Endothelial cell of umbilical vein (primary cell): ENCODE measurements around the gene DARS1.

Experiments used
- CTCF ChIP-seq, 2 donors: IDR thresholded peaks; 1 replicate in 1 of 2; 2 replicates in 1 of 2; pipeline ENCODE4 v1.5.1; 2011; ENCODE audit warnings: low read length in 2 of 2, mild to moderate bottlenecking in 2 of 2, moderate library complexity in 2 of 2, control low read depth in 1 of 2, inconsistent platforms in 1 of 2, low read depth in 1 of 2; ENCODE audit not compliant: insufficient read depth in 1 of 2; ENCODE audit errors: extremely low read depth in 1 of 2
- MYC ChIP-seq: IDR thresholded peaks from one replicate; pipeline ENCODE4 v1.6.1; 2011; ENCODE audit warnings: mild to moderate bottlenecking, low read depth, low read length
- POLR2A ChIP-seq: IDR thresholded peaks from 2 replicates; pipeline ENCODE4 v1.6.1; 2012; ENCODE audit warnings: low read depth, mild to moderate bottlenecking, control low read depth, low read length
- POLR2AphosphoS5 ChIP-seq: IDR thresholded peaks from 2 replicates; pipeline ENCODE4 v1.6.1; 2012; ENCODE audit warnings: low read depth, mild to moderate bottlenecking, control low read depth, low read length, moderate library complexity; ENCODE audit not compliant: insufficient read depth
- TF ChIP-seq, protein P1 (sequence below): IDR thresholded peaks from 2 replicates; pipeline ENCODE4 v1.6.1; 2011; ENCODE audit not compliant: insufficient read depth, insufficient read length

DNA sequence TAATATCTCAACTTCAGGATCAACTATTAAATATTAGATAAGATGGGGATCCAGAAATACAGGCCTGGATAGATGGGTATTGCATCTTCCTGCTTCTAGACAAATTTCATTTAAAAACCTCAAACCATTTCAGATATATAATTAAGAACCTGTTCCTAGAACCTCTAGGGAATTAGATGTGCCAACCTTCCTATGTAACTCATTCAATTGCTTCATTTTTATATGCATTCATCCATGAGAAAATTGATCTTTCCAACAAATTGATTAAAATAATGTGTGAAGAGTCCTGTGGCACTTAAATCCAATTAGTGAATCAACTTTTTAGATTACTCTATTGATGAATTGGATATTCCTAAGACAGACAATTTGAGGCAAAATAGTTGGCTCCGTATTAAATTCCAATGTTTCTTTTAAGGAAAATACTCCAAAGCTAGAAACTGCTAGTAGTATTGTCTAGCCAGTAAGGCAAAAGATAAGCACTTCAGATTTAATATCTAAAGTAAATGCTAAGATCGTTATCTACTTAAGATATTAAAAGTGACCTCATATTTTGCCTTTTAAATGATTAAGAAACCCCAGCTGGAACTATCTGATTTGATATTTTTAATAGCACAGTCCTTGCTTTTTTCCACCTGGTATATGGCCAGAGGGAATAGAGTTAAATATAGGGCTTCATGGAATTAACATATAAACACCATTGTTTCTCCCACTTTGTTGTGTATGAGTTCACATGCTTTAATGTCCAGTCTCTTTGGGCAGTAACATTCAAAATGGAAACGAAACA is 35.8 kb downstream of the DARS1 start:
- TF ChIP-seq MYC (no peak), CTCF (IDR thresholded peaks at IDR 0.05; ENCODE audit: extremely low read depth in 1 of 2, insufficient read depth in 1 of 2, low read depth in 1 of 2, low read length in 2 of 2) (no peak), POLR2A (no peak), POLR2AphosphoS5 (no peak)
- TF ChIP-seq, protein P1, sequence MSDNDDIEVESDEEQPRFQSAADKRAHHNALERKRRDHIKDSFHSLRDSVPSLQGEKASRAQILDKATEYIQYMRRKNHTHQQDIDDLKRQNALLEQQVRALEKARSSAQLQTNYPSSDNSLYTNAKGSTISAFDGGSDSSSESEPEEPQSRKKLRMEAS = no peak
